GM12878 (cell line): ENCODE measurements around the gene CENPO. TPM values are rescaled to one million over a fixed set of nuclear protein-coding genes. Genes with fewer than 3 reads are reported as not detected.

Experiments
- BMI1 ChIP-seq: fragments of 450-650 bp; IDR thresholded peaks from 2 replicates; pipeline ENCODE4 v1.6.1; 2016; ENCODE audit warnings: mild to moderate bottlenecking, moderate library complexity, borderline replicate concordance
- BRCA1 ChIP-seq: IDR thresholded peaks from 2 replicates; pipeline ENCODE4 v1.6.1; 2011; ENCODE audit warnings: low read depth, low read length, improper control_type of control experiment
- CHD4 ChIP-seq: fragments of 200-600 bp; sonication (generic); IDR thresholded peaks from 2 replicates; pipeline ENCODE4 v1.6.1; 2016; ENCODE audit warnings: mild to moderate bottlenecking
- CREB1 ChIP-seq: IDR thresholded peaks from 2 replicates; pipeline ENCODE4 v1.6.1; 2012; ENCODE audit warnings: low read depth, mild to moderate bottlenecking, inconsistent platforms
- EGR1 ChIP-seq, 2 experiments: IDR thresholded peaks; 1 replicate in 1 of 2; 2 replicates in 1 of 2; pipeline ENCODE4 v1.6.1; 2011 to 2012; ENCODE audit warnings: low read depth in 2 of 2, low read length in 2 of 2, borderline replicate concordance in 1 of 2, mild to moderate bottlenecking in 1 of 2, moderate library complexity in 1 of 2
- EP300 ChIP-seq, 2 experiments: fragments of 150-350 bp in 1 of 2; IDR thresholded peaks; 2 replicates each; pipeline ENCODE4 v1.6.1; 2011 to 2012; ENCODE audit warnings: low read depth in 2 of 2, low read length in 2 of 2, borderline replicate concordance in 1 of 2, improper control_type of control experiment in 1 of 2, inconsistent platforms in 1 of 2; ENCODE audit not compliant: control insufficient read depth in 1 of 2
- HCFC1 ChIP-seq: fragments of 150-350 bp; IDR thresholded peaks from 2 replicates; pipeline ENCODE4 v1.6.1; 2014; ENCODE audit warnings: low read length
- IKZF2 ChIP-seq, 2 experiments: fragments of 450-650 bp; IDR thresholded peaks; 2 replicates each; pipeline ENCODE4 v1.6.1; 2017; ENCODE audit warnings: mild to moderate bottlenecking in 2 of 2, moderate library complexity in 2 of 2
- JUND ChIP-seq: IDR thresholded peaks from 2 replicates; pipeline ENCODE4 v1.6.1; 2012; ENCODE audit warnings: low read depth, mild to moderate bottlenecking, low read length, improper control_type of control experiment, moderate library complexity
- KLF5 ChIP-seq: fragments of 450-650 bp; IDR thresholded peaks from 2 replicates; pipeline ENCODE4 v1.6.1; 2014; ENCODE audit warnings: mild to moderate bottlenecking; ENCODE audit not compliant: partially characterized antibody
- NBN ChIP-seq: fragments of 450-650 bp; IDR thresholded peaks from 2 replicates; pipeline ENCODE4 v1.6.1; 2016
- NFYA ChIP-seq: IDR thresholded peaks from 2 replicates; pipeline ENCODE4 v1.6.1; 2011; ENCODE audit warnings: low read depth, mild to moderate bottlenecking, low read length, improper control_type of control experiment, borderline replicate concordance
- SP1 ChIP-seq: IDR thresholded peaks from one replicate; pipeline ENCODE4 v1.6.1; 2011; ENCODE audit warnings: low read depth, low read length
- SPI1 ChIP-seq: IDR thresholded peaks from 2 replicates; pipeline ENCODE4 v1.6.1; 2011; ENCODE audit warnings: low read depth, mild to moderate bottlenecking, low read length, moderate library complexity, borderline replicate concordance; ENCODE audit not compliant: insufficient read depth
- SRF ChIP-seq, 2 experiments: IDR thresholded peaks; 2 replicates each; pipeline ENCODE4 v1.6.1; 2011; ENCODE audit warnings: low read depth in 2 of 2, low read length in 2 of 2, mild to moderate bottlenecking in 1 of 2, moderate library complexity in 1 of 2
- STAT3 ChIP-seq: IDR thresholded peaks from 2 replicates; pipeline ENCODE4 v1.6.1; 2011; ENCODE audit warnings: low read depth, low read length, improper control_type of control experiment
- TCF7 ChIP-seq: IDR thresholded peaks from 2 replicates; pipeline ENCODE4 v1.6.1; 2014; ENCODE audit warnings: antibody characterized with exemption, borderline replicate concordance
- WRNIP1 ChIP-seq: IDR thresholded peaks from 2 replicates; pipeline ENCODE4 v1.6.1; 2011; ENCODE audit warnings: low read depth, low read length, improper control_type of control experiment, borderline replicate concordance
- ZNF622 ChIP-seq: fragments of 450-650 bp; IDR thresholded peaks from 2 replicates; pipeline ENCODE4 v1.6.1; 2017; ENCODE audit warnings: mild to moderate bottlenecking, inconsistent platforms
- polyA plus RNA-seq, 11 experiments: library from polyadenylated mRNA; depleted of rRNA in 4 of 11; unstranded in 6 of 11; stranded (reverse) in 5 of 11; fragments of >200 nt; fragmentation: Nextera tagmentation in 4 of 11; fragmentation: Illumina TruSeq in 1 of 11; extraction: Ambion mirVana in 4 of 11; extraction: Trizol in 1 of 11; gene quantifications; 1 replicate in 1 of 11; 2 replicates in 10 of 11; pipeline versions ENCODE4 v1.2.1 to v1.2.3, GENCODE V29; 2011 to 2016; ENCODE audit warnings: inconsistent platforms in 2 of 11, missing spikeins in 2 of 11, low read depth in 1 of 11
- total RNA-seq, 4 experiments: library from RNA; depleted of rRNA in 3 of 4; stranded (reverse); fragments of >200 nt in 3 of 4; fragmentation: Illumina TruSeq in 1 of 4; extraction: Trizol in 1 of 4; gene quantifications; 2 replicates each; pipeline versions ENCODE4 v1.2.1 to v1.2.3, GENCODE V29; 2013 to 2021
- TF ChIP-seq, protein P1 (sequence below): fragments of 450-650 bp; IDR thresholded peaks from 2 replicates; pipeline ENCODE4 v1.6.1; 2016; ENCODE audit warnings: mild to moderate bottlenecking
- TF ChIP-seq, protein P2 (sequence below): fragments of 450-650 bp; IDR thresholded peaks from 2 replicates; pipeline ENCODE4 v1.6.1; 2017; ENCODE audit warnings: low read depth, mild to moderate bottlenecking, moderate library complexity
- TF ChIP-seq, protein P3 (sequence below): fragments of 450-650 bp; IDR thresholded peaks from 2 replicates; pipeline ENCODE4 v1.6.1; 2016; ENCODE audit warnings: mild to moderate bottlenecking
- TF ChIP-seq, protein P4 (sequence below): fragments of 450-650 bp; formaldehyde crosslinking; IDR thresholded peaks from 2 replicates; pipeline ENCODE4 v1.4.0; 2022; ENCODE audit warnings: mild to moderate bottlenecking, moderate library complexity

The CENPO gene
- total and polyA plus RNA-seq, 10 of the 15 experiments (the other 5 are each of a cell fraction or from before 2014, with no cell fraction given) = 18.7 to 37.0 (median 31.4) TPM

DNA sequence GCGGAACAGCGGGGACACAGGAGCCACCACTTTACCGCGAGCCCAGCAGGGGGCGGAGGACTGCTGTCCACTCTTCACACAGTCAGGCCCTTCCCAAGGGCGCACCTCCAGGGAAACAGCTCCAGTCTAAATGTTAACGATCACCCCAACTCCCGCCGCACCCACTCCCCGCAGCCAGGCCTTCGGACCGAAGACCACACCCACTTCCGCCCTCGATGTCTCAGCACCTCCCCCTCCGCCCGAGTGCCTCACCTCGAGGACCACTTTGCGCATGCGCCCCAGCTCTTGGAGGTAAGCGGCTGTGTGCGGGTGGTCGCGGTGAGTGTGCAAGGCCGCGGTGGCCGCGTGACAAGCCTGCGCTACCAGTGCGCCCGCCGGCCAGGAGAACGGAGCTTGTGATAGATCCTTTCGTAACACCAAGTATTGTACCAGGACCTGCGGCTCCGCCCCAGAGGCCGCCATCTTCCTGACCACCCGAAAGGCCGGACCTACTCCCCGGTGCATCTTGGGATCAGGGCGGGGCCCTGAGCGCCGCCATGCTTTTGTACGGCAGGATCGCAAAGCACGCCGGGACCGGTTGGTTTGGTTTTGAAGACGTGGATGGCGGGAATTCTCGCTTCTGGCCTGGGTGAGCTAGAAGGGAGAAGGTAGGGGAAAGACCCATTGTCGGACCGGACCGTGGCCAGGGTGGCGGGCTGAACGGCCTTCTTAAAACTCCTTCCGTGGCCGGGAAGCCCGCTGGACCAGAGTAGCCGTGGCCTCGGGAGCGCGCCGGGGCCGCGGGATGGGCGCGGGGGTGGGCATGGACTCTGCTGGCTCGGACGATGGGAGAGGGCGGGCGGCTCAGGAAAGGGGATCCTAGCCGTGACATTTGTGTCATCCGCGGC, at the start of gene CENPO, which contains the start of gene PTRHD1 (continued):
- TF ChIP-seq, protein P1, sequence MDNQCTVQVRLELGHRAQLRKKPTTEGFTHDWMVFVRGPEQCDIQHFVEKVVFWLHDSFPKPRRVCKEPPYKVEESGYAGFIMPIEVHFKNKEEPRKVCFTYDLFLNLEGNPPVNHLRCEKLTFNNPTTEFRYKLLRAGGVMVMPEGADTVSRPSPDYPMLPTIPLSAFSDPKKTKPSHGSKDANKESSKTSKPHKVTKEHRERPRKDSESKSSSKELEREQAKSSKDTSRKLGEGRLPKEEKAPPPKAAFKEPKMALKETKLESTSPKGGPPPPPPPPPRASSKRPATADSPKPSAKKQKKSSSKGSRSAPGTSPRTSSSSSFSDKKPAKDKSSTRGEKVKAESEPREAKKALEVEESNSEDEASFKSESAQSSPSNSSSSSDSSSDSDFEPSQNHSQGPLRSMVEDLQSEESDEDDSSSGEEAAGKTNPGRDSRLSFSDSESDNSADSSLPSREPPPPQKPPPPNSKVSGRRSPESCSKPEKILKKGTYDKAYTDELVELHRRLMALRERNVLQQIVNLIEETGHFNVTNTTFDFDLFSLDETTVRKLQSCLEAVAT = no peak; the same call in 1 of the 2 replicates
- TF ChIP-seq WRNIP1 = no peak
- TF ChIP-seq CREB1 = peak; percentile 73
- no peak for TF ChIP-seq STAT3
- TF ChIP-seq BMI1 = no peak
- TF ChIP-seq SRF (IDR thresholded peaks at IDR 0.05; ENCODE audit: low read depth in 2 of 2, low read length in 2 of 2) = 0 out of 4 replicates have a peak, but pooled peaks of 1 of the 2 experiments have one; percentile 1
- no peak for TF ChIP-seq CHD4
- no peak for TF ChIP-seq KLF5
- TF ChIP-seq EP300 (IDR thresholded peaks at IDR 0.05; ENCODE audit: borderline replicate concordance in 1 of 2, control insufficient read depth in 1 of 2, low read depth in 2 of 2, low read length in 2 of 2) = no peak
- peak; percentile 53 for TF ChIP-seq SP1
- TF ChIP-seq NBN = peak; percentile 71; the same call in 1 of the 2 replicates
- no peak for TF ChIP-seq ZNF622
- no peak for TF ChIP-seq JUND
- TF ChIP-seq TCF7 = no peak
- TF ChIP-seq, protein P2, sequence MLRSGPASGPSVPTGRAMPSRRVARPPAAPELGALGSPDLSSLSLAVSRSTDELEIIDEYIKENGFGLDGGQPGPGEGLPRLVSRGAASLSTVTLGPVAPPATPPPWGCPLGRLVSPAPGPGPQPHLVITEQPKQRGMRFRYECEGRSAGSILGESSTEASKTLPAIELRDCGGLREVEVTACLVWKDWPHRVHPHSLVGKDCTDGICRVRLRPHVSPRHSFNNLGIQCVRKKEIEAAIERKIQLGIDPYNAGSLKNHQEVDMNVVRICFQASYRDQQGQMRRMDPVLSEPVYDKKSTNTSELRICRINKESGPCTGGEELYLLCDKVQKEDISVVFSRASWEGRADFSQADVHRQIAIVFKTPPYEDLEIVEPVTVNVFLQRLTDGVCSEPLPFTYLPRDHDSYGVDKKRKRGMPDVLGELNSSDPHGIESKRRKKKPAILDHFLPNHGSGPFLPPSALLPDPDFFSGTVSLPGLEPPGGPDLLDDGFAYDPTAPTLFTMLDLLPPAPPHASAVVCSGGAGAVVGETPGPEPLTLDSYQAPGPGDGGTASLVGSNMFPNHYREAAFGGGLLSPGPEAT = peak; percentile 15; the same call in 1 of the 2 replicates
- peak; percentile 86 for TF ChIP-seq HCFC1
- TF ChIP-seq SPI1 = peak; percentile 85
- no peak for TF ChIP-seq BRCA1
- TF ChIP-seq, protein P3, sequence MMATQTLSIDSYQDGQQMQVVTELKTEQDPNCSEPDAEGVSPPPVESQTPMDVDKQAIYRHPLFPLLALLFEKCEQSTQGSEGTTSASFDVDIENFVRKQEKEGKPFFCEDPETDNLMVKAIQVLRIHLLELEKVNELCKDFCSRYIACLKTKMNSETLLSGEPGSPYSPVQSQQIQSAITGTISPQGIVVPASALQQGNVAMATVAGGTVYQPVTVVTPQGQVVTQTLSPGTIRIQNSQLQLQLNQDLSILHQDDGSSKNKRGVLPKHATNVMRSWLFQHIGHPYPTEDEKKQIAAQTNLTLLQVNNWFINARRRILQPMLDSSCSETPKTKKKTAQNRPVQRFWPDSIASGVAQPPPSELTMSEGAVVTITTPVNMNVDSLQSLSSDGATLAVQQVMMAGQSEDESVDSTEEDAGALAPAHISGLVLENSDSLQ = no peak; the same call in 1 of the 2 replicates
- no peak for TF ChIP-seq NFYA
- TF ChIP-seq, protein P4, sequence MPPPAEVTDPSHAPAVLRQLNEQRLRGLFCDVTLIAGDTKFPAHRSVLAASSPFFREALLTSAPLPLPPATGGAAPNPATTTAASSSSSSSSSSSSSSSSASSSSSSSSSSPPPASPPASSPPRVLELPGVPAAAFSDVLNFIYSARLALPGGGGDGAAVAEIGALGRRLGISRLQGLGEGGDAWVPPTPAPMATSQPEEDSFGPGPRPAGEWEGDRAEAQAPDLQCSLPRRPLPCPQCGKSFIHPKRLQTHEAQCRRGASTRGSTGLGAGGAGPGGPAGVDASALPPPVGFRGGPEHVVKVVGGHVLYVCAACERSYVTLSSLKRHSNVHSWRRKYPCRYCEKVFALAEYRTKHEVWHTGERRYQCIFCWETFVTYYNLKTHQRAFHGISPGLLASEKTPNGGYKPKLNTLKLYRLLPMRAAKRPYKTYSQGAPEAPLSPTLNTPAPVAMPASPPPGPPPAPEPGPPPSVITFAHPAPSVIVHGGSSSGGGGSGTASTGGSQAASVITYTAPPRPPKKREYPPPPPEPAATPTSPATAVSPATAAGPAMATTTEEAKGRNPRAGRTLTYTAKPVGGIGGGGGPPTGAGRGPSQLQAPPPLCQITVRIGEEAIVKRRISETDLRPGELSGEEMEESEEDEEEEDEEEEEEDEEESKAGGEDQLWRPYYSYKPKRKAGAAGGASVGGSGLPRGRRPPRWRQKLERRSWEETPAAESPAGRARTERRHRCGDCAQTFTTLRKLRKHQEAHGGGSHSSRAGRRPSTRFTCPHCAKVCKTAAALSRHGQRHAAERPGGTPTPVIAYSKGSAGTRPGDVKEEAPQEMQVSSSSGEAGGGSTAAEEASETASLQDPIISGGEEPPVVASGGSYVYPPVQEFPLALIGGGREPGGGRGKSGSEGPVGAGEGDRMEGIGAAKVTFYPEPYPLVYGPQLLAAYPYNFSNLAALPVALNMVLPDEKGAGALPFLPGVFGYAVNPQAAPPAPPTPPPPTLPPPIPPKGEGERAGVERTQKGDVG (CRISPR knock-in tag) = no peak
- TF ChIP-seq EGR1 (IDR thresholded peaks at IDR 0.05; ENCODE audit: borderline replicate concordance in 1 of 2, low read depth in 2 of 2, low read length in 2 of 2) = peak in 1 of 2 experiments; percentile 30; a peak in 1 of 3 replicates
- 0 out of 4 replicates have a peak, but pooled peaks of 1 of the 2 experiments have one; percentile 23 for TF ChIP-seq IKZF2 (IDR thresholded peaks at IDR 0.05)
